Activated B cell treated with CpG ODN at 0.5 μM for 24 hours (primary cell): ENCODE data around the gene JUP. TPM values are rescaled to one million over a fixed set of nuclear protein-coding genes. Genes with fewer than 3 reads are reported as not detected.

Source experiments
- ATAC-seq: fragments of 200-7000 bp; cut with Tn5 transposase; one replicate; pipeline ENCODE4 v1.10.0; 2021; ENCODE audit warnings: low read depth, mild to moderate bottlenecking, moderate library complexity
- CTCF ChIA-PET: fragments of 350-600 bp; sonication (Branson Sonifier 250); formaldehyde crosslinking; loops from one replicate; lab custom pipeline; 2021; ENCODE audit warnings: antibody characterized with exemption; lab: Charles Lee
- POLR2A ChIA-PET: fragments of 350-600 bp; sonication (Branson Sonifier 250); formaldehyde crosslinking; loops from one replicate; lab custom pipeline; 2021; ENCODE audit warnings: antibody characterized with exemption; lab: Charles Lee
- DNase-seq: peaks from one replicate; pipeline ENCODE4 v3.0.0; 2022
- H3K27ac Mint-ChIP-seq: one replicate; pipeline ENCODE4 v1.8.0; 2020; ENCODE audit warnings: mixed read lengths
- H3K27me3 Mint-ChIP-seq: one replicate; pipeline ENCODE4 v1.8.0; 2021; ENCODE audit warnings: mixed read lengths
- H3K36me3 Mint-ChIP-seq: one replicate; pipeline ENCODE4 v1.8.0; 2021; ENCODE audit warnings: low read depth, mixed read lengths
- H3K4me1 Mint-ChIP-seq: one replicate; pipeline ENCODE4 v1.8.0; 2021; ENCODE audit warnings: mixed read lengths
- H3K4me3 Mint-ChIP-seq: one replicate; pipeline ENCODE4 v1.8.0; 2020; ENCODE audit warnings: mild to moderate bottlenecking, mixed read lengths
- H3K9me3 Mint-ChIP-seq: one replicate; pipeline ENCODE4 v1.8.0; 2020; ENCODE audit warnings: mixed read lengths
- CTCF ChIP-seq: fragments of 200-600 bp; IDR thresholded peaks from one replicate; pipeline ENCODE4 v1.8.0; 2022; ENCODE audit warnings: antibody characterized with exemption, mild to moderate bottlenecking
- intact Hi-C: fragments of 100-400 bp; cut with micrococcal nuclease; formaldehyde crosslinking; loops from one replicate; pipeline ENCODE4 v1.15.1; 2024
- total RNA-seq: library from RNA; stranded (reverse); gene quantifications from 2 replicates; pipeline ENCODE4 v1.2.3, GENCODE V29; 2022

Gene JUP
- total RNA-seq, 1 donor from 2014 or later = 31.1 TPM

DNA sequence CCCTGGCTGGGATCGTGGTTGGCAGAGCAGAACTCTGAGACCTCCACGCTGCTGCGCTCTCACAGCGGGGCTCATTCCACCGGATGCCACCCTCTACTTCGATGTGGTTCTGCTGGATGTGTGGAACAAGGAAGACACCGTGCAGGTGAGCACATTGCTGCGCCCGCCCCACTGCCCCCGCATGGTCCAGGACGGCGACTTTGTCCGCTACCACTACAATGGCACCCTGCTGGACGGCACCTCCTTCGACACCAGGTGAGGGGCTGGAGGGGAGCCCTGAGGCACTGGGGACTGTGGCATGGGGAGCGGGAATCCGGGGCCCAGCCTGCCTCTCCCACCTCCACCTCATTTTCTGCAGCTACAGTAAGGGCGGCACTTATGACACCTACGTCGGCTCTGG, 31.5 kb upstream of the JUP start:
- no peak overlapping the region for H3K27ac Mint-ChIP-seq
- no peak for TF ChIP-seq CTCF
- no peaks in the 10 kb centered on the region for H3K36me3 Mint-ChIP-seq
- intact Hi-C loops = no loop called here
- CTCF ChIA-PET = no interaction called here
- ATAC-seq = no peak
- no peak overlapping the region for H3K4me3 Mint-ChIP-seq
- H3K9me3 Mint-ChIP-seq = no peaks in the 10 kb centered on the region
- no peak for DNase-seq
- H3K4me1 Mint-ChIP-seq = peaks cover 3% of the 10 kb centered on the region
- H3K27me3 Mint-ChIP-seq = peaks cover 3% of the 10 kb centered on the region
- POLR2A ChIA-PET = interaction anchor here (0.6 to 0.8 kb wide), 3 partner anchors 47 to 148 kb away, joined by 3 to 11 read pairs (median 4); no protein-coding TSS in a partner anchor

GRCh38 chr17:41816637-41817320, 30.3 kb upstream of the JUP start:
- no peaks in the 10 kb centered on the region for H3K36me3 Mint-ChIP-seq
- no peak for ATAC-seq
- H3K4me1 Mint-ChIP-seq = peaks cover 12% of the 10 kb centered on the region
- ChIA-PET POLR2A (no interaction called here), CTCF (no interaction called here)
- no peaks in the 10 kb centered on the region for H3K9me3 Mint-ChIP-seq
- no peak for TF ChIP-seq CTCF
- intact Hi-C loops = no loop called here
- H3K27ac Mint-ChIP-seq = no peak overlapping the region
- no peak for DNase-seq
- H3K27me3 Mint-ChIP-seq = peaks cover 6% of the 10 kb centered on the region
- no peak overlapping the region for H3K4me3 Mint-ChIP-seq

DNA sequence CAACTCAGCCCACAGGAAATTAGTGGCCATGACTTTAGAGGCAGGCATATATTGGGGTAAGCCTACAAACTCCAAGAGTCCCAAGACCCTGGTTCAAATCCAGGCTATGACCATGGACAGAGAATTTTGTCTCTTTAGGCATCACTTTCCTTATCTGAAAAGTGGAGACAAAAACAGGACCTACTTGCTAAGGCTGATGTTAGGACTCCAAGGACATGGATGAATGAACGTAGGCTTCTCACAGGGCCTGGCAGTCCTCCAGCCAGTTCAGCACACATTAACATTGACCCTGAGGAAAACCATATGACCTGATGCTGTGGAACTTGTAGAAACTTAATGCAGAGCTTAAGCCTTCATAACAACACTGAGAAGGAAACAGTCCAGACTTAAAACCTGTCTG, 27.7 kb upstream of the JUP start:
- H3K9me3 Mint-ChIP-seq = no peaks in the 10 kb centered on the region

DNA sequence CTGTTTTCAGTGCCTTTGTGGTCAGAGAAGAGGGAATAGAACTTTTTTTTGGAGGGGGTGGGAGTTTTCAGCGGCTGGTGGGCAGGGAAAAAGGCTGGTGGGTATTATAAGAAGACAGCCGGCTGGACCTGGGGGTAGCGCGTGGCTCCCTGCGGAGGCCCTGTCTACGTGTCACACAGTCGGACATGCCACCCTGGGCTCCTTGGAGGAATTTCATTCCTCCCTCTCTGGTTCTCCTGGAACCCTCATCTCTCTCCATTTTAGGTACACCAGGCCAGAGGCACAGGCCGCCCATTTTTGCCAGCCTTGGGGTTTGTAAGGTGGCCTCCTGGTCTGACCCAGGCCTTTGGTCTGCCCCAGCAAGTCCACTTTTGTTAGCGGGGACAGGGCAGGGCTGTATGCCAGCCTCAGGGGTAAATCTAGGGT, 27.2 kb upstream of the JUP start:
- H3K9me3 Mint-ChIP-seq = no peaks in the 10 kb centered on the region

More for the DNA sequence above, 27.7 kb upstream of the JUP start:
- ATAC-seq (no peak), DNase-seq (no peak)
- H3K27me3 Mint-ChIP-seq = peaks cover 9% of the 10 kb centered on the region
- ChIA-PET POLR2A (no interaction called here), CTCF (no interaction called here)
- H3K4me1 Mint-ChIP-seq = peaks cover 15% of the 10 kb centered on the region
- H3K4me3 Mint-ChIP-seq = no peak overlapping the region
- no peak for TF ChIP-seq CTCF
- H3K27ac Mint-ChIP-seq = no peak overlapping the region
- intact Hi-C loops = no loop called here
- H3K36me3 Mint-ChIP-seq = no peaks in the 10 kb centered on the region

More for the DNA sequence above, 27.2 kb upstream of the JUP start:
- ATAC-seq = no peak
- intact Hi-C loops = no loop called here
- H3K36me3 Mint-ChIP-seq = no peaks in the 10 kb centered on the region
- DNase-seq = no peak
- H3K4me3 Mint-ChIP-seq = peak overlapping the region; percentile 46
- ChIA-PET POLR2A (no interaction called here), CTCF (interaction anchor here (1.4 kb wide), 1 partner anchor 27 kb away, joined by 3 read pairs; the partner anchor contains the start of gene JUP)
- H3K27me3 Mint-ChIP-seq = peaks cover 9% of the 10 kb centered on the region
- no peak for TF ChIP-seq CTCF
- no peak overlapping the region for H3K27ac Mint-ChIP-seq
- H3K4me1 Mint-ChIP-seq = peaks cover 15% of the 10 kb centered on the region
